C4-2B (cell line): ENCODE data around the gene GPR61.

ENCODE experiments used
- H3K27ac ChIP-seq: fragments of 450-650 bp; 2 replicates; pipeline ENCODE4 v1.5.1; 2017
- CTCF ChIP-seq: fragments of 450-650 bp; conservative IDR thresholded peaks from 2 replicates; pipeline ENCODE4 v1.5.1; 2017; ENCODE audit warnings: mild to moderate bottlenecking
- ZFX ChIP-seq: fragments of 450-650 bp; IDR thresholded peaks from 2 replicates; pipeline ENCODE4 v1.6.1; 2017

Gene GPR61

GRCh38 chr1:109495738-109496137 is 43.9 kb upstream of the GPR61 start:
- TF ChIP-seq ZFX (no peak), CTCF (no peak)
- H3K27ac ChIP-seq: no peak overlapping the region

DNA sequence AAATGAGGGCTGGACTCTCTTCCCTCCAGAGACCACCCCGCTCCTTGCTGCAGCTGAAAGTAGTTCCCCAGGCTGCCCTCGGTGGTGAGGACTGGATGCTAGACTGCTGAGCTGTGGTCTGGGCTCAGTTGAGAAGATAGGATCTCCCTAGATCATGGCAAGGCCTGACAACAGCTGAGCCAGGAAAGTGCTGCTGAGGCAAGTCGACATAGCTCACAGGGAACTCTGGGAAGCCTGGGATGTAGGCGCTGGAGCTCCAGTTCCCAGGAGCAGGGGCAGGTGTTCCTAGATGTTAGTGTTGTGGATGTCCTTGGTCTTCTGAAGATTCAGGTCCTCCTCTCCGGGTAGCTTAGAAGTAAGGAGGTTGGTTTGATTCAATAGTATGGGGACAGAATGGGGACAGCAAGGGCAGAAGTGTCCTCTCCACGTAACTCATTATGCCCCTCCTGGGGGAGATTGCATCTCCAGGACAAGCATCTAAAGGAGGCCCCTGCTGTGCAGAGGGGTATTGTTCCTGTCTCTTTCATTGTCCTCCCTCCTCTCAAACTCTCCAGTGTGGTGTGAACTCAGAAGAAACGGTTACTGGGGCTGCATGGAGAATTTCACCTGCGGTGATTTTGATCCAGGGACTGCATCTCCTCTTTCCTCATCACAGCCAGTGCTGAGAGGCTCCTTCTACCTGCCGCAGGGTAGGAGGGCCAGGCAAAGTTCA is 42.1 kb upstream of the GPR61 start:
- no peak overlapping the region for H3K27ac ChIP-seq
- TF ChIP-seq CTCF (no peak), ZFX (no peak)

- no peak for TF ChIP-seq ZFX
- peak; percentile 58 for TF ChIP-seq CTCF
- no peak overlapping the region for H3K27ac ChIP-seq
Measured at GRCh38 chr1:109498161-109498801, 41.4 kb upstream of the GPR61 start.

DNA sequence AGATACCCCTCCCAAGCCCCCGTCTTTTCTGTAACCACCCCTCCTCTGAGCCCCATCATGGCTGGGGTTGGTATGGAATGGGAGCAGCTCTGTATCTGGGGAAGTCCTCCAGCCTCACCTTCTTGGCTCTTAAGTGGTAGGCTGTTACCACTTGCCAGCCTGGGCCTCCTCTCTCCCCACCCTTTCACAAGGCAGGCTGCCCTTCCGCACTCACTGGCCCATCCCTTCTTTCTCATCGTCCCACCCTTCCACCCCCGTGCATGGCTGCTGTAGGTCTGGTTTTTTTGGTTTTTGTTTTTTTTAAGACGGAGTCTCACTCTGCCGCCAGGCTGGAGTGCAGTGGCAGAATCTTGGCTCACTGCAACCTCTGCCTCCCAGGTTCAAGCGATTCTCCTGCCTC is 40.6 kb upstream of the GPR61 start:
- H3K27ac ChIP-seq: peak overlapping the region; percentile 21
- TF ChIP-seq ZFX (no peak), CTCF (no peak)

DNA sequence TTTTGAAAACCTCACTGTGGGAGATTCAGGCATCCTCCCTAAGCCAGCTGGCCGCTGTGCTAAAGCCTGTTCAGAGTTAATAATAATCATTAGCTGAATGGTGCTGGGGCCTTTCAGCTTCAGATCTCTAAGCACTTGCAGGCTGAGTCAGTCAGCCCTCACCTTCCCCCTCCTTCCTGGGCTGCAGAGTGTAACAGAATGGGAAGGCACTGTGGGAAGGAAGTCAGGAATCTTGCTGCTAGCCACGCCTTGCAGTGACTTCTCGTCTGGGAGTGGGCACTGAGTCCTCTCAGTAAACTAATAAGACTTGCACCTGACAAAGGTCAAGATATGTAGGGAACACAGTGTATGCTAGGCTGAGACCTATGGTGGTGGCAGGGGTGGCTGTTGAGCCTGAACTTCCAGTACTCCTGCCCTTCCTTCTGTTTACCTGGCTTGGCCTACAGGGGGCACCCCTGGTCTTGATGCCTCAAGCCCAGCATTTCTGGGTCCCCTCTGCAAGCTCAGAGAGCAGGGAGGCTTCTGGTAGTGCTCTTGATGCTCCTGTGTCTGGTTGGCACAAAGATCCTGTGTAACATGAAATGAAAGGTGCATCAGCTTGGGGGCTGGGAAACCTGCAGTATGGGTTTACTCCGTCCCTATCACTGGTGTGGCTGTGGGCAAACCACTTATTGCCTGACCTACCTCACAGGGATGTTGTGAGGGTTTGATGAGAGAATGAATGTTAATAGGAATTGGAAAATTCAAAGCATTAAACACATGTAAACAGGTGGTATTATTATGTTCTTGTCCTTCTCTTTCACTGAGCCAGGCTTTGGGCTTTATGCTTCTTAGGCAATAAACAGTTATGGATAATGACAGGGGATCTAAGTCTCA is 39.8 kb upstream of the GPR61 start:
- TF ChIP-seq CTCF (peak; percentile 80), ZFX (no peak)
- peak overlapping the region; percentile 21 for H3K27ac ChIP-seq

GRCh38 chr1:109500941-109501381 is 38.7 kb upstream of the GPR61 start:
- TF ChIP-seq ZFX: no peak
- no peak for TF ChIP-seq CTCF
- H3K27ac ChIP-seq: no peak overlapping the region
